ENCODE measurements around the gene SFI1.
"Not testable (repeated sequence)": the region's sequence is repeated elsewhere in the genome, so short reads cannot be mapped to it uniquely, and the experiment has no call there.

SFI1 gene

DNA sequence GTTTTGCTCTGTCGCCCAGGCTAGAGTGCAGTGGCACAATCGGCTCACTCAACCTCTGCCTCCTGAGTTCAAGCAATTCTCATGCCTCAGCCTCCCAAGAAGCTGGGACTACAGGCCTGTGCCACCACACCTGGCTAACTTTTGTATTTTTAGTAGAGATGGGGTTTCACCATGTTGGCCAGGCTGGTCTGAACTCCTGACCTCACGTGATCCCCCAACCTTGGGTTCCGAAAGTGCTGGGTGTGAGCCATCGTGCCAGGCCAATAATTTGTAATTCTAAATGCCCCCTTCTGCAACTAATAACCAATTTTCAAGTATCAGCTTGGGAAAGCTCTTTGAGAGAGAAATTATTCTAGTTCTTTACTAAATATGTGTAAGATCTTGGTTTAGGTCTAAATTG is 3.0 kb upstream of the SFI1 start:
- DNase-seq: not testable (repeated sequence)

DNA sequence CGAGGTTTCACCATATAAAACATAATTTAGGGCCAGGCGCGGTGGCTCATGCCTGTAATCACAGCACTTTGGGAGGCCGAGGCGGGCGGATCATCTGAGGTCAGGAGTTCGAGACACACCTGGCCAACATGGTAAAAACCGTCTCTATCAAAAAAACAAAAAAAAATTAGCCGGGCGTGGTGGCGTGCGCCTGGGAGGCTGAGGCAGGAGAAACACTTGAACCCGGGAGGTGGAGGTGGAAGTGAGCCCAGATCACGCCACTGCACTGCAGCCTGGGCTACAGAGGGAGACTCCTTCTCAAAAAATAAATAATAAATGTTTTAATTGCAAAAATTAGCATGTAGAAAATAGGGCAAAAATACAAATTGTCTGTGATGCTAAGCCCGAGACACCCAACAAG is 993 bp upstream of the SFI1 start:
- no peak for DNase-seq

GRCh38 chr22:31496735-31497146 is 405 bp downstream of the SFI1 start:
- DNase-seq: peak; percentile 25

DNA sequence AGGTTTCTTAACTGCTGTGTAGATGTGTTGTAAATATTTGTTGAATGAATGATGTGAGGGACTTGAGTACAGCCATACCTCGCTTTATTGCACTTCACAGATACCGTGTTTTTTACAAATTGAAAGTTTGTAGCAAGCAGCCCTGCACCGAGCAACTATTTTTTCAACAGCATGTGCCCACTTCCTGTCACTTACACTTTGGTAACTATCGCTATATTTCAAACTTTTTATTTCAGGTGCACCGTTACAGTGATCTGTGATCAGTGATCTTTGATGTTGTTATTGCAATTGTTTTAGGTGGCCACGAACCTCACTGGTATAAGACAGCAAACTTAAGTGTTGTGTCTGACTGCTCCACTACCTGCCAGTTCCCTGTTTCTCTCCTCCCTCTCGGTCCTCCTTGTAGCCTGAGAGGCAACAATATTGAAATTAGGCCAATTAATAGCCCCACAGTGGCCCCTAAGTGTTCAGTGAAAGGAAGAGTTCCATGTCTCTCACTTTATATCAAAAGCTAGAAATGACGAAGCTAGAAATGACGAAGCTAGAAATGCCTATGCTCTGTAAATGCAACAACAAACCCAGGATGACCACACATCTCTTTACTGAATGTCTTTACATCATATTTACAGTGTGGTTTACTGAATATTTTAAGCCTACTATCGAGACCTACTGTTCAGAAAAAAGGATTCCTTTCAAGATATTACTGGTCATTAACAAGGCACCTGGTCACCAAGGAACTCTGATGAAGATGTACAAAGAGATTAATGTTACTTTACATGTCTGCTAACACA is 1.0 kb downstream of the SFI1 start:
- DNase-seq: no peak

DNA sequence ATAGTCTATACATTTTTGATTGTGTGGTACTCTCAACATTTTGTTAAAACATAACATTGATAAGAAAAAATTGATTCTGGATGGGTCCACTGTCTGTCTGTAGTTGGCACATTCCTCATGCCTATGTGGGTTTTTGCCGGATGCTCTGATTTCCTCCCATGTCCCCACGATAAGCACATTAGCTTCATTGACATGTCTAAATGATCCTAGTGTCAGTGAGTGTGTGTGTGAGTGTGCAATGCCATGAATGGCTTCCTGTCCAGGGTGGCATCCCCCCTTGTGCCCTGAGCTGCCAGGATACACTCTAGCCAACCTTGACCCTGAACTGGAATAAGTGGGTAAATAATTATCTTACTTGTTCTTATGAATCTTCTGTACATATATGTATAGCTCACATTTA is 5.4 kb downstream of the SFI1 start:
- no peak for DNase-seq

DNA sequence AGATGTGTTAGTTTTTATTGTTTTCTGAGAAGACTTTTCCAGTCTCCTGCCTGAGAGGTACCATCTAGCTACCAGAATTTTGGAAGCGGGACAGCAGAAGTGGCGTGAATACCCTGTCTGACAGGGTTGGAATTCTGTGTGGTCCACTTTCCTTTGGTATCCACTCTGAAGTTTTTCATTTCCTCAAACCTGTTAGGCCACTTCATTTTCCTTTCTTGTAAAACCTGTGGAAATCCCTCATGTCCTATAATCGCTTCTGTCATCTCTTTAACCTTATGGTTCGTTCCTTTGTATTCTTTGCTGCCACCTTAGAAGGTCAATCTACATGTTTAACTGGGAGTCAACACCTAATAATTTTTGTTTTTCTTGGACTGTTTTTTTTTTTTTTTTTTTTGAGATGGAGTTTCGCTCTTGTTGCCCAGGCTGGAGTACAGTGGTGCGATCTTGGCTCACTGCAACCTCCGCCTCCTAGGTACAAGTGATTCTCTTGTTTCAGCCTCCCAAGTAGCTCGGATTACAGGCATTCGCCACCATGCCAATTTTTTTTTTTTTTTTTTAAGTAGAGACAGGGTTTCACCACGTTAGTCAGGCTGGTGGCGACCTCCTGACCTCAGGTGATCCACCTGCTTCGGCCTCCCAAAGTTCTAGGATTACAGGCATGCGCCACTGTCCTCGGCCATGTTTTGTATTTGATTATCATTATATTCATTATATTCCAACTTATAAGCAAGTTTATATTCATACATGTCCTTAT is 7.1 kb downstream of the SFI1 start:
- DNase-seq: no peak

- peak; percentile 71 for DNase-seq
Observed at GRCh38 chr22:31504282-31504681, 7.9 kb downstream of the SFI1 start.

GRCh38 chr22:31507517-31507916 is 11.2 kb downstream of the SFI1 start:
- not testable (repeated sequence) for DNase-seq

- DNase-seq: no peak
Observed at GRCh38 chr22:31508536-31508935, 12.2 kb downstream of the SFI1 start.

DNA sequence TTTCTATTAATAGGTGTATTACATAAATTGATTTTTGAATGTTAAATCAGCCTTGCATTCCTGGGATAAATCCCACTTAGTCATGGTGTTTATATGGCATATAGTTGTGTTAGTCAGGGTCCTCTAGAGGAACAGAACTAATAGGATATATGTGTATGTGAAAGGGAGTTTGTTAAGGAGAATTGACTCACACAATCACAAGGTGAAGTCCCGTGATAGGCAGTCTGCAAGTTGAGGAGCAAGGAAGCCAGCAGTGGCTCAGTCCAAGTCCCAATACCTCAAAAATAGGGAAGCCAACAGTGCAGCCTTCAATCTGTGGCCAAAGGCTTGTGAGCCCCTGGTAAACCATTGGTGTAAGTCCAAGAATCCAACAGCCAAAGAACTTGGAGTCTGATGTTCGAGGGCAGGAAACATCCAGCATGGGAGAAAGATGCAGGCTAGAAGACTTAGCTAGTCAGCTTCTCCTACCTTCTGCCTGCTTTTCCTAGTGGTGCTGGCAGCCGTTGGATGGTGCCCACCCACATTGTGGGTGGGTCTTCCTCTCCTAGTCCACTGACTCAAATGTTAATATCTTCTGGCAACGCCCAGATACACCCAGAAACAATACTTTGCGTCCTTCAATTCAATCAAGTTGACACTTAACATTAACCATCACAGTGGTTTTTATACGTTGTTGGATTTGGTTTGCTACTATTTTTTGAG is 12.9 kb downstream of the SFI1 start:
- peak; percentile 74 for DNase-seq

DNA sequence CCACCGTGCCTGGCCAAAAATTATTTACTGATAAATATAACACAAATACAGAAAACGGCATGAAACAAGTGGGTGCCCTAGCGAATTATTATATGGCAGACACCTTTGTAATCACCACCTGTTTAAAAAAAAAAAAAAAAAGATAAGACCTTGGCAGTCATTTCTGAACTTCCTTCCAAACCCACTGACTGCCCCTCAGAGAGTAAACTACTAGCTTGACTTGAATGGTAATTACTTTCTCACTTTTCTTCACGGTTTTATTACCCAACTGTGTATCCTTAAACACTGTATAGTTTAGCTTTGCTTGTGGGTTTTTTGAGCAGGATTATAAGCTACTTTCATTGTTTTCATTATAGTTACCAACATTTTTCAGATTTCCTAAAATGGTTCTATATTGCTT is 23.7 kb downstream of the SFI1 start:
- no peak for DNase-seq

DNA sequence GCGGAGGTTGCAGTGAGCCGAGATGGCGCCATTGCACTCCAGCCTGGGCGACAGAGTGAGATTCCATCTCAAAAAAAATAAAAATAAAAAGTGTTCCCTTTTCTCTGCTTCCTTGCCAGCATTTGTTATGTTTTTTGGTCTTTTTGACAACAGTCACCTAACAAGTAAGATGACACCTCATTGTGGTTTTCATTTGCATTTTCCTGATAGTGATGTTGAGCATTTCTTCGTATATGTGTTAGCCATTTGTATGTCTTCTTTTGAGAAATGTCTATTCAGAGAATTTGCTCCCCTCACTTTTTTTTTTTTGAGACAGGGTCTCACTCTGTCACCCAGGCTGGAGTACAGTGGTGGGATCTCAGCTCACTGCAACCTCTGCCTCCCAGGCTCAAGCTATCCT is 27.8 kb downstream of the SFI1 start:
- DNase-seq: not testable (repeated sequence)

DNA sequence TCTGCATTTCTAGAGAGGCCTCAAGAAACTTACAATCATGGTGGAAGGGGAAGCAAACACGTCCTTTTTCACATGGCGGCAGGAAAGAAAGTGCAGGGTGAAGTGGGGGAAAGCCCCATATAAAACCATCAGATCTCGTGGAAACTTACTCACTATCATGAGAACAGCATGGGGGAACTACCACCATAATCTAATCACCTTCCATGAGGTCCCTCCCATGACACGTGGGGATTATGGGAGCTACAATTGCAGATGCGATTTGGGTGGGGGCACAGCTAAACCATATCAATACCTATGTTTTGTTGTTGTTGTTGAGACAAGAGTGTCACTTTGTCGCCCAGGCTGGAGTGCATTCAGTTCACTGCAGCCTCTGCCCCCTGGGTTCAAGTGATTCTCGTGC is 29.9 kb downstream of the SFI1 start:
- DNase-seq: no peak

GRCh38 chr22:31530823-31531195 is 34.5 kb downstream of the SFI1 start:
- peak; percentile 56 for DNase-seq

DNA sequence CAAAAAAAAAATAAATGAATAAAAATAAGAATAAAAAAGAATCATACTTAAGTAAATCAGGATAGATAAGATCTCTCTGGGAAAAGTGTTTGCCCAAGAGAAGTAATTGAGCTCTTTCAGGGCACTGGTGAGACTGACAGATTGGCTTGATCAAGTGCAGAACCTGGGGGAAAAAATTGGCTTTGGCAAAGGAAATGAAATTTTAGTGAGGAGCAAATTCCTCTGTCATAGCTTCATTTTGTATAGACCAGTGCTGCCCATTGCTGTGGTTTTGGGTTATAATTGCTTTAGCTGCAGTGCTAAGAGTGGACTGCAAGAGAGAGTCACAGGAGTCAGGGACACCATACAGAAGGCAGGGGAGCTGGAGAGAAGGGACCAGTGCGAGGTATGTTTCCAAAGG is 35.7 kb downstream of the SFI1 start:
- DNase-seq: no peak

DNA sequence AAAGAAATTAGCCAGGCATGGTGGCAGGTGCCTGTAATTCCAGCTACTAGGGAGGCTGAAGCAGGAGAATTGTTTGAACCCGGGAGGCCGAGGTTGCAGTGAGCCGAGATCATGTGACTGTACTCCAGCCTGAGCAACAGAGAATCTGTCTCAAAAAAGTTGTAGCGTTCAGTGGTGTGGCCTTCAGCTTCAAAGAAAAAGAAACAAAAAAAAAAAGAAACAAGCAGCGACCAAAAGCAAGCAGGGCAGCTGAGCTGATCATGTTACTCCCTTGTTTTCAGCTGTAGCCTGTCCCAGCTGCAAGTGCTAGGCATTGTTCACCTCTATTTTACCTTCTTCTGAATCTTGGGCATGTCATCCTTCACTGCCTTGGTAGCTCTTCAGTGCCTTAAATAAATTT is 37.0 kb downstream of the SFI1 start:
- DNase-seq: no peak

GRCh38 chr22:31537019-31537535 is 40.7 kb downstream of the SFI1 start:
- no peak for DNase-seq

GRCh38 chr22:31538815-31539214 is 42.5 kb downstream of the SFI1 start:
- no peak for DNase-seq

- not testable (repeated sequence) for DNase-seq
Observed at GRCh38 chr22:31540166-31540565, 43.8 kb downstream of the SFI1 start.

DNA sequence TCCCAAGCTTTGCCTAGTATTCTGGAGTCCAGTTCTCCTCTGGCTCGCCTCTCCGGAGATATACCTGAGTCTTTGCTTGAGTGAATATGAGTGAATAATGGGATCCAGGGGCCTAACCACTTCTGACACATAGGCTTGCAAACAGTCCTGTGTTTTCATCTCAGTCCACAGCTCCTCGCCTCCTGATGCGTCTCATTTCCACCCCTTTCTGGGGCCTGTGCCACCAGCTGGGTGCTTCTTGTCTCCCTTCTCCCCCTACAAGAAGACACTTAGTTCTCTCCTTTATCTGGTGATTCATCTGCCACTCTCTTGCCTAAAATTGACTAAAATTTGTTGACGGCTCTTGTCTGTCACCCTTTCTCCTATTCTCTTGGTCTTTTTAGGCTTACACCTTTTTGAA is 44.6 kb downstream of the SFI1 start:
- no peak for DNase-seq

DNA sequence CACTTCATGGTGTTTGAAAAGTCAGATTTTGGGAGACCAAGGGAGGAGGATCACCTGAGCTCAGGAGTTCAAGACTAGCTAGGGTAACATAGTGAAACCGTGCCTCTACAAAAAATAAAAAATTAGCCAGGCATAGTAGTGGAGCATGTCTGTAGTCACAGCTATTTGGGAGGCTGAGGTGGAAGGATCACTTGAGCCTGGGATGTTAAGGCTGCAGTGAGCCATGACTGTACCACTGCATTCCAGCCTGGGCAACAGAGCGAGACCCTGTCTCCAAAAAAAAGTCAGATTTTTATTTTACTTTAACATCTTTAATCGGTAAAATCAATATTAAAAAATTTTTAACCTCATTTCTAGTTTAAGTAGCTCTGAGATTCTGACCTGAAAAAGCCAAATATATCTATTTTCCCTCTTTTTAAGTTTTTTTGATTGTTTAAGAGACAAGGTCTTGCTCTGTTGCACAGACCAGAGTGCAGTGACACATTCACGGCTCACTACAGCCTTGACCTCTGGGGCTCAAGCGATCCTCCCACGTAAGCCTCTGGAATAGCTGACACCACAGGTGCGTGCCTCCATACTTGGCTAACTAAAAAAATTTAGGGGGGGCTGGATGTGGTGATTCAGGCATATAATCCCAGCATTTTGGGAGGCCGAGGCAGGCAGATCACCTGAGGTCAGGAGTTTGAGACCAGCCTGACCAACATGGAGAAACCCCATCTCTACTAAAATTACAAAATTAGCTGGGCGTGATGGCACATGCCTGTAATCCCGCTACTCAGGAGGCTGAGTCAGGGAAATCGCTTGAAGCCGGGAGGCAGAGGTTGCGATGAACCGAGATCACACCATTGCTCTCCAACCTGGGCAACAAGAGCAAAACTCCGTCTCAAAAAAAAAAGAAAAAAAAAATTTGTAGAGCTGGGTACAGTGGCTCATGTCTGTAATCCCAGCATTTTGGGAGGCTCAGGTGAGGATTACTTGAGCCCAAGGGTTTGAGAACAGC is 48.4 kb downstream of the SFI1 start:
- DNase-seq: no peak

GRCh38 chr22:31550871-31551370 is 54.6 kb downstream of the SFI1 start:
- DNase-seq: no peak

Data from HCEC 1CT (cell line).